IMR-90 (cell line): ENCODE data around the gene ALOX15B. TPM values are rescaled to one million over a fixed set of nuclear protein-coding genes. Genes with fewer than 3 reads are reported as not detected.

ENCODE experiments used
- ATAC-seq: fragments of 200-7000 bp; cut with Tn5 transposase; 2 replicates; pipeline ENCODE4 v1.9.1; 2020; ENCODE audit warnings: low read depth, mild to moderate bottlenecking, moderate library complexity
- BruUV-seq: library from RNA; stranded (reverse); fragments of 400-500 nt; replicated peaks from 2 replicates; lab custom pipeline; 2021; lab: Mats Ljungman, UMichigan
- CTCF ChIA-PET: fragments of 300-600 bp; formaldehyde crosslinking; extraction: SDS; loops from one replicate; lab custom pipeline; 2021; ENCODE audit warnings: antibody characterized with exemption; lab: Yijun Ruan, JAX
- POLR2A ChIA-PET: fragments of 300-600 bp; sonication (Branson Sonifier 250); formaldehyde crosslinking; loops from one replicate; lab custom pipeline; 2022; ENCODE audit warnings: antibody characterized with exemption; ENCODE audit not compliant: unreplicated experiment; lab: Charles Lee
- DNase-seq: peaks from one replicate; pipeline ENCODE4 v3.0.0; 2013
- H2AFZ ChIP-seq: replicated peaks from 2 replicates; pipeline ENCODE3; 2013; ENCODE audit warnings: low read length, mild to moderate bottlenecking; ENCODE audit not compliant: poor library complexity
- H2AK5ac ChIP-seq: 2 replicates; pipeline ENCODE4 v1.6.1; 2013; ENCODE audit warnings: low read depth, low read length, inconsistent platforms
- H2AK9ac ChIP-seq: replicated peaks from 2 replicates; pipeline ENCODE3; 2013; ENCODE audit warnings: mild to moderate bottlenecking, low read depth, low read length, moderate library complexity; ENCODE audit not compliant: poor library complexity
- H2BK120ac ChIP-seq: 2 replicates; pipeline ENCODE4 v1.6.1; 2013; ENCODE audit warnings: low read depth, low read length, inconsistent platforms
- H2BK15ac ChIP-seq: 3 replicates; pipeline ENCODE4 v1.6.1; 2013; ENCODE audit warnings: low read depth, low read length, inconsistent platforms
- H2BK20ac ChIP-seq: 2 replicates; pipeline ENCODE4 v1.6.1; 2013; ENCODE audit warnings: low read depth, mild to moderate bottlenecking, inconsistent platforms, low read length, moderate library complexity
- H2BK5ac ChIP-seq: 2 replicates; pipeline ENCODE4 v1.6.1; 2013; ENCODE audit warnings: mild to moderate bottlenecking, low read depth, low read length, inconsistent platforms; ENCODE audit not compliant: poor library complexity, severe bottlenecking
- H3K14ac ChIP-seq: replicated peaks from 2 replicates; pipeline ENCODE4 v1.6.1; 2013; ENCODE audit warnings: low read depth, low read length, inconsistent platforms
- H3K18ac ChIP-seq: 2 replicates; pipeline ENCODE4 v1.6.1; 2013; ENCODE audit warnings: low read depth, low read length, control low read depth
- H3K23ac ChIP-seq: 2 replicates; pipeline ENCODE4 v1.6.1; 2013; ENCODE audit warnings: low read depth, low read length, inconsistent platforms
- H3K27ac ChIP-seq: 2 replicates; pipeline ENCODE4 v1.5.1; 2013; ENCODE audit warnings: mild to moderate bottlenecking, control low read depth, low read length; ENCODE audit not compliant: insufficient read depth
- H3K27me3 ChIP-seq: 2 replicates; pipeline ENCODE4 v1.6.1; 2013; ENCODE audit warnings: low read length; ENCODE audit not compliant: control insufficient read depth, insufficient read depth
- H3K36me3 ChIP-seq: 2 replicates; pipeline ENCODE4 v1.6.1; 2013; ENCODE audit warnings: low read length, mixed read lengths; ENCODE audit not compliant: control insufficient read depth, insufficient read depth
- H3K4ac ChIP-seq: 2 replicates; pipeline ENCODE4 v1.6.1; 2013; ENCODE audit warnings: low read depth, low read length, inconsistent platforms
- H3K4me1 ChIP-seq: 2 replicates; pipeline ENCODE4 v1.6.1; 2013; ENCODE audit warnings: low read length, mixed read lengths; ENCODE audit not compliant: control insufficient read depth, insufficient read depth
- H3K4me2 ChIP-seq: 2 replicates; pipeline ENCODE4 v1.6.1; 2013; ENCODE audit warnings: low read depth, mild to moderate bottlenecking, control low read depth, low read length, moderate library complexity
- H3K4me3 ChIP-seq: 2 replicates; pipeline ENCODE4 v1.5.1; 2013; ENCODE audit warnings: low read depth, mild to moderate bottlenecking, control low read depth, low read length, moderate library complexity; ENCODE audit not compliant: insufficient read depth
- H3K56ac ChIP-seq: 2 replicates; pipeline ENCODE4 v1.6.1; 2013; ENCODE audit warnings: low read length, inconsistent platforms; ENCODE audit not compliant: insufficient read depth; ENCODE audit errors: extremely low read depth
- H3K79me1 ChIP-seq, 2 experiments: 2 replicates each; pipeline ENCODE4 v1.6.1; 2013; ENCODE audit warnings: low read length in 2 of 2, inconsistent platforms in 1 of 2, low read depth in 1 of 2
- H3K9ac ChIP-seq: 2 replicates; pipeline ENCODE4 v1.6.1; 2013; ENCODE audit warnings: low read depth, low read length, control low read depth
- H3K9me1 ChIP-seq: 2 replicates; pipeline ENCODE4 v1.6.1; 2013; ENCODE audit warnings: low read length, inconsistent platforms; ENCODE audit not compliant: insufficient read depth
- H3K9me3 ChIP-seq: 2 replicates; pipeline ENCODE4 v1.6.1; 2013; ENCODE audit warnings: low read length; ENCODE audit not compliant: control insufficient read depth, insufficient read depth
- H4K20me1 ChIP-seq: 2 replicates; pipeline ENCODE4 v1.6.1; 2013; ENCODE audit warnings: low read length, inconsistent platforms; ENCODE audit not compliant: insufficient read depth
- H4K5ac ChIP-seq: 2 replicates; pipeline ENCODE4 v1.6.1; 2013; ENCODE audit warnings: mild to moderate bottlenecking, low read depth, low read length, control low read depth
- H4K8ac ChIP-seq, 2 experiments: 2 replicates each; pipeline ENCODE4 v1.6.1; 2013; ENCODE audit warnings: low read depth in 2 of 2, low read length in 2 of 2, control low read depth in 1 of 2, inconsistent platforms in 1 of 2
- H4K91ac ChIP-seq: 2 replicates; pipeline ENCODE4 v1.6.1; 2013; ENCODE audit warnings: low read depth, low read length, inconsistent platforms; ENCODE audit not compliant: insufficient read depth
- CEBPB ChIP-seq: IDR thresholded peaks from 2 replicates; pipeline ENCODE4 v1.6.1; 2012; ENCODE audit warnings: low read depth, low read length, improper control_type of control experiment
- CHD1 ChIP-seq: IDR thresholded peaks from 2 replicates; pipeline ENCODE4 v1.6.1; 2012; ENCODE audit warnings: low read depth, low read length, improper control_type of control experiment
- CTCF ChIP-seq: conservative IDR thresholded peaks from 2 replicates; pipeline ENCODE4 v1.5.1; 2012; ENCODE audit warnings: mild to moderate bottlenecking, low read depth, low read length, improper control_type of control experiment
- ELK1 ChIP-seq: fragments of 150-350 bp; IDR thresholded peaks from 2 replicates; pipeline ENCODE4 v1.6.1; 2016; ENCODE audit warnings: low read depth, mild to moderate bottlenecking, low read length, moderate library complexity, borderline replicate concordance
- MAFK ChIP-seq: IDR thresholded peaks from 2 replicates; pipeline ENCODE4 v1.6.1; 2012; ENCODE audit warnings: low read depth, low read length, improper control_type of control experiment
- MAZ ChIP-seq: IDR thresholded peaks from 2 replicates; pipeline ENCODE4 v1.6.1; 2012; ENCODE audit warnings: low read depth, mild to moderate bottlenecking, low read length, improper control_type of control experiment, moderate library complexity, borderline replicate concordance
- POLR2A ChIP-seq: IDR thresholded peaks from 2 replicates; pipeline ENCODE4 v1.6.1; 2012; ENCODE audit warnings: mild to moderate bottlenecking, low read depth, low read length
- RAD21 ChIP-seq: IDR thresholded peaks from 2 replicates; pipeline ENCODE4 v1.6.1; 2012; ENCODE audit warnings: low read length, improper control_type of control experiment
- RCOR1 ChIP-seq: IDR thresholded peaks from 2 replicates; pipeline ENCODE4 v1.6.1; 2012; ENCODE audit warnings: mild to moderate bottlenecking, low read length, improper control_type of control experiment; ENCODE audit not compliant: insufficient replicate concordance
- RFX5 ChIP-seq: IDR thresholded peaks from 2 replicates; pipeline ENCODE4 v1.8.0; 2012; ENCODE audit warnings: low read depth, mild to moderate bottlenecking, low read length, moderate library complexity
- SMC3 ChIP-seq: fragments of 150-350 bp; IDR thresholded peaks from 2 replicates; pipeline ENCODE4 v1.6.1; 2016; ENCODE audit warnings: low read depth, mild to moderate bottlenecking, antibody characterized with exemption, low read length, moderate library complexity
- USF2 ChIP-seq: fragments of 150-350 bp; IDR thresholded peaks from 2 replicates; pipeline ENCODE4 v1.6.1; 2017; ENCODE audit warnings: mild to moderate bottlenecking, antibody characterized with exemption, low read length, low read depth
- WGBS, 2 experiments: methylation state at CpG; one replicate each; pipeline versions ENCODE4 v1.1.5 to v1.1.7; 2013; ENCODE audit warnings: missing lambda C conversion rate in 2 of 2; ENCODE audit not compliant: insufficient read length in 1 of 2; ENCODE audit errors: extremely low coverage in 2 of 2; 5-methylcytosine and 5-hydroxymethylcytosine counted together
- dilution Hi-C: fragments of 300-500 bp; cut with HindIII; formaldehyde crosslinking; loops from one replicate; pipeline ENCODE4 v1.14.3; 2018; ENCODE audit warnings: low sequenced_read_pairs; ENCODE audit not compliant: unreplicated experiment
- in situ Hi-C: fragments of 300-500 bp; cut with MboI; formaldehyde crosslinking; loops from 3 replicates; pipeline ENCODE4 v1.14.3; 2019; ENCODE audit warnings: low sequenced_read_pairs, inconsistent platforms, mixed read lengths
- intact Hi-C: fragments of 100-400 bp; cut with micrococcal nuclease; formaldehyde crosslinking; loops from 2 replicates; pipeline ENCODE4 v1.10.0; 2022
- polyA plus RNA-seq, 3 experiments: library from polyadenylated mRNA; depleted of rRNA; stranded (reverse); fragments of >200 nt; gene quantifications; 2 replicates each; pipeline ENCODE4 v1.2.3, GENCODE V29; 2012; ENCODE audit warnings: low replicate concordance in 1 of 3
- total RNA-seq: library from RNA; depleted of rRNA; stranded (reverse); fragments of >200 nt; gene quantifications from 2 replicates; pipeline ENCODE4 v1.2.3, GENCODE V29; 2012

The ALOX15B gene
- total and polyA plus RNA-seq, 2 of the 4 experiments (the other 2 are of a cell fraction): not detected

- TF ChIP-seq RCOR1: no peak
Observed at GRCh38 chr17:8063761-8064534, 25.1 kb downstream of the ALOX15B start (continued).

GRCh38 chr17:8064561-8065019 is 25.7 kb downstream of the ALOX15B start:
- Histone ChIP-seq H2AK9ac (no peak overlapping the region), H2BK5ac (no peak overlapping the region), H3K56ac (no peak overlapping the region), H3K9me3 (no peaks in the 10 kb centered on the region), H2BK15ac (no peak overlapping the region), H4K91ac (no peak overlapping the region), H3K27ac (no peak overlapping the region), H2BK20ac (no peak overlapping the region), H4K20me1 (peaks cover 5% of the 10 kb centered on the region; the same call in 1 of the 2 replicates), H3K36me3 (no peaks in the 10 kb centered on the region), H3K18ac (no peak overlapping the region), H3K23ac (no peak overlapping the region), H3K9ac (no peak overlapping the region), H2AK5ac (no peak overlapping the region), H3K79me1 (no peaks in the 10 kb centered on the region), H3K27me3 (peaks cover 80% of the 10 kb centered on the region), H3K14ac (no peak overlapping the region), H4K8ac (no peak overlapping the region), H2BK120ac (no peak overlapping the region), H3K9me1 (no peaks in the 10 kb centered on the region), H4K5ac (no peak overlapping the region), H3K4me3 (no peak overlapping the region), H3K4ac (no peak overlapping the region), H2AFZ (no peak overlapping the region), H3K4me1 (no peaks in the 10 kb centered on the region), H3K4me2 (no peak overlapping the region)
- no peak for DNase-seq
- WGBS, 2 experiments: no CpG with 5 or more reads among the region's 6 CpGs
- dilution Hi-C loops (no loop called here), in situ Hi-C loops (no loop called here), intact Hi-C loops (loop anchor here (5.0 to 10.0 kb wide), 2 partner anchors 158 to 720 kb away; no protein-coding TSS in a partner anchor)
- no TSS peak for BruUV-seq
- CTCF ChIA-PET: no interaction called here
- POLR2A ChIA-PET: no interaction called here
- ATAC-seq: no peak
- no peak for TF ChIP-seq RFX5
- no peak for TF ChIP-seq MAZ
- TF ChIP-seq RAD21: no peak
- no peak for TF ChIP-seq USF2
- no peak for TF ChIP-seq ELK1
- TF ChIP-seq CTCF: no peak
- no peak for TF ChIP-seq CHD1
- TF ChIP-seq SMC3: no peak
- no peak for TF ChIP-seq POLR2A
- no peak for TF ChIP-seq MAFK
- no peak for TF ChIP-seq RCOR1
- no peak for TF ChIP-seq CEBPB
